ELF-1 (cell line): Measurements from ENCODE around the gene MICOS13.

Experiments used
- DNase-seq: peaks from one replicate; pipeline ENCODE4 v3.0.0-alpha.2; 2016; ENCODE audit warnings: low read depth, low spot score

Gene MICOS13

DNA sequence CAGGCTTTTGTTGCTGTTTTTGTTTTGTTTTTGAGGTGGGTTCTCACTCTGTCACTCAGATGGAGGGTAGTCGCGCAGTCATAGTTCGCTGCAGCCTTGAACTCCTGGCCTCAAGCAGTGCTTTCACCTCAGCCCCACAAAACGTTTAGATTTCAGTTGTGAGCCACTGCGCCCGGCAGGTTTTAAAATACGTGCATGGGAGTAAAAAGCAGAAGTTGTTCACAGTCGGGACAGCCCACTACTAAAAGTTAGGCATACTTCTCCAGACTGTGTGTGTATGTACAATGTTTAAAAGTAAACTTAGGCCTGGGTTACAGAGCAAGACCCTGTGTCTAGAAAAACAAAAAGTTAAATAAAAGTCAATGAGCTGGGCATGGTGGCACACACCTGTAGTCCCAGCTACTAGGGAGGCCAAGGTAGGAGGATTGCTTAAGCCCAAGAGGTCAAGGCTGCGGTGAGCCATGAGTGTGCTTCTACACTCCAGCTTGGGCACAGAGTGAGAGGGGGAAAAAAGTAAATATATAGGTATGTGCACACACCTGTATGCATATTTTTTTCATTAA lies 51.3 kb downstream of the MICOS13 start:
- DNase-seq: no peak

DNA sequence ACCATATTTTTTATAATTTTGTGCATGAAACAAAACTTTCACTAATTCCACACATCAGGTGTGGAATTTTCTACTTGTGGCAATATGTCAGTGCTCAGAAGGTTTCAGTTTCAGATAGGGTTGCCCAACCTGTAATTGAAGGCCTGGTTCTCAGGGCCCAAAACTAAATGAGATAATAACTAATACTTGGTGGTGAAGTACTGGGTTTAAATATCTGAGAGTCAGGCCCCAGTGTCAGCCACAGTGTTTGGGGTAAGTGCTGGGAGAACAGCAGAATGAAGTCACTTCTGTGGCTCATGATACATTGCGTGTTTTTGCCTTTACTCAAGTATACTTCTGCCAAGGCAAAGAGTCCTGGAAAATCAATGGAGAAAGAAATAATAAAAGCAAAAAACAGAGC lies 51.9 kb downstream of the MICOS13 start:
- no peak for DNase-seq
